K562 (cell line): ENCODE measurements around the gene ZNF8. TPM values are rescaled to one million over a fixed set of nuclear protein-coding genes. Genes with fewer than 3 reads are reported as not detected.

Experiments used
- FOXA3 ChIP-seq, 2 experiments: fragments of 450-650 bp in 1 of 2; sonication (generic) in 1 of 2; formaldehyde crosslinking; IDR thresholded peaks in 1 of 2; conservative IDR thresholded peaks in 1 of 2; 2 replicates each; pipeline versions ENCODE4 v1.4.0 to v1.8.0; 2020 to 2022; ENCODE audit warnings: mild to moderate bottlenecking in 2 of 2, missing genetic modification reagents in 1 of 2
- FOXJ2 ChIP-seq: fragments of 200-800 bp; sonication (Bioruptor generic); IDR thresholded peaks from 2 replicates; pipeline ENCODE4 v1.6.1; 2016; ENCODE audit warnings: missing genetic modification characterization, missing compliant biosample characterization
- FOXK1 ChIP-seq: sonication (generic); formaldehyde crosslinking; IDR thresholded peaks from 2 replicates; pipeline ENCODE4 v1.8.0; 2022; ENCODE audit warnings: missing genetic modification reagents, mild to moderate bottlenecking, borderline replicate concordance
- ILK ChIP-seq: fragments of 450-650 bp; IDR thresholded peaks from 2 replicates; pipeline ENCODE4 v1.6.1; 2016; ENCODE audit warnings: missing genetic modification characterization, low read depth, mild to moderate bottlenecking, missing compliant biosample characterization, moderate library complexity, borderline replicate concordance
- KAT2B ChIP-seq: IDR thresholded peaks from one replicate; pipeline ENCODE4 v1.6.1; 2012; ENCODE audit warnings: low read depth, mild to moderate bottlenecking, control low read depth, inconsistent platforms, low read length, moderate library complexity
- SRSF1 ChIP-seq: fragments of 200-400 bp; formaldehyde crosslinking; IDR thresholded peaks from 2 replicates; pipeline ENCODE4 v1.6.1; 2017; ENCODE audit warnings: mild to moderate bottlenecking, low read depth, low read length, moderate library complexity
- STAT5B ChIP-seq: fragments of 250-450 bp; sonication (Bioruptor Pico); IDR thresholded peaks from 2 replicates; pipeline ENCODE4 v1.8.0; 2021; ENCODE audit warnings: mild to moderate bottlenecking, inconsistent platforms
- TRIM24 ChIP-seq, 2 experiments: fragments of 450-650 bp; IDR thresholded peaks; 2 replicates each; pipeline ENCODE4 v1.6.1; 2016
- WHSC1 ChIP-seq: IDR thresholded peaks from one replicate; pipeline ENCODE4 v1.6.1; 2012; ENCODE audit warnings: low read length, control low read depth, inconsistent platforms
- ZKSCAN3 ChIP-seq: fragments of 250-450 bp; sonication (Bioruptor Pico); IDR thresholded peaks from 2 replicates; pipeline ENCODE4 v1.4.0; 2020
- ZNF263 ChIP-seq: sonication (generic); formaldehyde crosslinking; IDR thresholded peaks from 2 replicates; pipeline ENCODE4 v1.8.0; 2022; ENCODE audit warnings: mild to moderate bottlenecking, missing genetic modification reagents, borderline replicate concordance
- ZNF274 ChIP-seq: IDR thresholded peaks from 2 replicates; pipeline ENCODE4 v1.6.1; 2011; ENCODE audit warnings: low read depth, mild to moderate bottlenecking, low read length, moderate library complexity, borderline replicate concordance
- ZNF407 ChIP-seq: fragments of 450-650 bp; IDR thresholded peaks from 2 replicates; pipeline ENCODE4 v1.6.1; 2016; ENCODE audit warnings: low read depth
- ZNF699 ChIP-seq: fragments of 250-450 bp; sonication (Bioruptor Pico); IDR thresholded peaks from 2 replicates; pipeline ENCODE4 v1.8.0; 2021; ENCODE audit warnings: mild to moderate bottlenecking, moderate library complexity; ENCODE audit not compliant: insufficient replicate concordance
- ZNF830 ChIP-seq: fragments of 250-450 bp; sonication (Bioruptor Pico); IDR thresholded peaks from 2 replicates; pipeline ENCODE4 v1.5.0; 2021; ENCODE audit warnings: mild to moderate bottlenecking
- polyA plus RNA-seq, 8 experiments: library from polyadenylated mRNA; depleted of rRNA in 4 of 8; stranded (reverse) in 5 of 8; unstranded in 3 of 8; fragments of >200 nt; fragmentation: Nextera tagmentation in 2 of 8; fragmentation: Illumina TruSeq in 1 of 8; extraction: Ambion mirVana in 2 of 8; extraction: Trizol in 1 of 8; gene quantifications; 2 replicates each; pipeline versions ENCODE4 v1.2.1 to v1.2.3, GENCODE V29; 2011 to 2014; ENCODE audit warnings: inconsistent platforms in 1 of 8, missing spikeins in 1 of 8
- total RNA-seq, 7 experiments: library from RNA; depleted of rRNA in 6 of 7; stranded (reverse); fragments of >200 nt in 6 of 7; fragmentation: Illumina TruSeq in 2 of 7; extraction: Trizol in 2 of 7; gene quantifications; 2 replicates each; pipeline versions ENCODE4 v1.2.1 to v1.2.3, GENCODE V29; 2011 to 2021; ENCODE audit warnings: low replicate concordance in 1 of 7
- TF ChIP-seq, protein P1 (sequence below): fragments of 250-450 bp; sonication (Bioruptor Pico); IDR thresholded peaks from 2 replicates; pipeline ENCODE4 v1.8.0; 2022; ENCODE audit warnings: inconsistent platforms, mild to moderate bottlenecking, moderate library complexity, borderline replicate concordance
- TF ChIP-seq, protein P2 (sequence below): fragments of 450-650 bp; IDR thresholded peaks from 2 replicates; pipeline ENCODE4 v1.6.1; 2016

The ZNF8 gene
- total and polyA plus RNA-seq, 9 of the 15 experiments (the other 6 are each of a cell fraction or from before 2014, with no cell fraction given) = 0.71 to 7.7 (median 4.7) TPM

- TF ChIP-seq SRSF1 (no peak), WHSC1 (no peak), ILK (tag) (no peak), STAT5B (CRISPR knock-in tag) (no peak), ZNF274 (no peak), ZNF407 (no peak), ZNF830 (no peak), FOXK1 (CRISPR knock-in tag) (no peak), TRIM24 (IDR thresholded peaks at IDR 0.05) (0 out of 4 replicates have a peak, but pooled peaks of 1 of the 2 experiments have one; percentile 44), ZKSCAN3 (no peak), KAT2B (no peak), FOXA3 (CRISPR knock-in tag; conservative IDR thresholded peaks at IDR 0.05 in 1 of 2, IDR thresholded peaks at IDR 0.05 in 1 of 2) (no peak), ZNF263 (peak; percentile 57; the same call in 1 of the 2 replicates), FOXJ2 (no peak), ZNF699 (no peak)
- TF ChIP-seq, protein P1, sequence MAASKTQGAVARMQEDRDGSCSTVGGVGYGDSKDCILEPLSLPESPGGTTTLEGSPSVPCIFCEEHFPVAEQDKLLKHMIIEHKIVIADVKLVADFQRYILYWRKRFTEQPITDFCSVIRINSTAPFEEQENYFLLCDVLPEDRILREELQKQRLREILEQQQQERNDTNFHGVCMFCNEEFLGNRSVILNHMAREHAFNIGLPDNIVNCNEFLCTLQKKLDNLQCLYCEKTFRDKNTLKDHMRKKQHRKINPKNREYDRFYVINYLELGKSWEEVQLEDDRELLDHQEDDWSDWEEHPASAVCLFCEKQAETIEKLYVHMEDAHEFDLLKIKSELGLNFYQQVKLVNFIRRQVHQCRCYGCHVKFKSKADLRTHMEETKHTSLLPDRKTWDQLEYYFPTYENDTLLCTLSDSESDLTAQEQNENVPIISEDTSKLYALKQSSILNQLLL (CRISPR knock-in tag) = no peak
- TF ChIP-seq, protein P2, sequence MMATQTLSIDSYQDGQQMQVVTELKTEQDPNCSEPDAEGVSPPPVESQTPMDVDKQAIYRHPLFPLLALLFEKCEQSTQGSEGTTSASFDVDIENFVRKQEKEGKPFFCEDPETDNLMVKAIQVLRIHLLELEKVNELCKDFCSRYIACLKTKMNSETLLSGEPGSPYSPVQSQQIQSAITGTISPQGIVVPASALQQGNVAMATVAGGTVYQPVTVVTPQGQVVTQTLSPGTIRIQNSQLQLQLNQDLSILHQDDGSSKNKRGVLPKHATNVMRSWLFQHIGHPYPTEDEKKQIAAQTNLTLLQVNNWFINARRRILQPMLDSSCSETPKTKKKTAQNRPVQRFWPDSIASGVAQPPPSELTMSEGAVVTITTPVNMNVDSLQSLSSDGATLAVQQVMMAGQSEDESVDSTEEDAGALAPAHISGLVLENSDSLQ = no peak
Observed at GRCh38 chr19:58346961-58347929, 68.5 kb downstream of the ZNF8 start (continued).
